HepG2 (cell line): ENCODE results near the gene ARFGAP1. TPM values are rescaled to one million over a fixed set of nuclear protein-coding genes. Genes with fewer than 3 reads are reported as not detected.

ENCODE experiments used
- ATAC-seq: fragments of 200-7000 bp; cut with Tn5 transposase; 3 replicates; pipeline ENCODE4 v1.9.1; 2020; ENCODE audit warnings: mild to moderate bottlenecking, moderate library complexity
- BruUV-seq: library from RNA; stranded (reverse); fragments of 400-500 nt; replicated peaks from 2 replicates; lab custom pipeline; 2021; lab: Mats Ljungman, UMichigan
- CTCF ChIA-PET: fragments of 300-600 bp; formaldehyde crosslinking; extraction: SDS; loops from one replicate; lab custom pipeline; 2021; ENCODE audit warnings: low total read pairs, inconsistent platforms, low intra/inter-chr PET ratio; lab: Yijun Ruan, JAX
- POLR2A ChIA-PET: fragments of 350-600 bp; sonication (Branson Sonifier 250); formaldehyde crosslinking; loops from one replicate; lab custom pipeline; 2020; ENCODE audit warnings: antibody characterized with exemption, inconsistent platforms; lab: Yijun Ruan, JAX
- DNase-seq: peaks from one replicate; pipeline ENCODE4 v3.0.0-alpha.2; 2015; ENCODE audit warnings: low spot score
- FAIRE-seq: peaks from 3 replicates; lab custom pipeline; 2011; peaks lifted over from hg19 to GRCh38; lab: Jason Lieb, UNC
- H2AFZ ChIP-seq: one replicate; pipeline ENCODE4 v1.6.1; 2011; ENCODE audit warnings: low read length, inconsistent platforms
- H3K27ac ChIP-seq: fragments of 300-600 bp; 3 replicates; pipeline ENCODE4 v1.8.0; 2011; ENCODE audit warnings: mixed run types, mild to moderate bottlenecking, mixed read lengths, low read length, inconsistent platforms; ENCODE audit not compliant: insufficient read depth; ENCODE audit errors: extremely low read length
- H3K27me3 ChIP-seq, 2 experiments: fragments of 200-600 bp in 1 of 2; 2 replicates in 1 of 2; 3 replicates in 1 of 2; pipeline versions ENCODE4 v1.6.0 to v1.8.0; 2011; ENCODE audit warnings: low read length in 2 of 2, mild to moderate bottlenecking in 2 of 2, moderate library complexity in 2 of 2, inconsistent platforms in 1 of 2; ENCODE audit not compliant: insufficient read depth in 2 of 2, control insufficient read depth in 1 of 2
- H3K36me3 ChIP-seq, 2 experiments: fragments of 200-600 bp in 1 of 2; replicated peaks in 1 of 2; 2 replicates in 1 of 2; 3 replicates in 1 of 2; pipeline versions ENCODE4 v1.5.1 to v1.8.0; 2011; ENCODE audit warnings: low read length in 2 of 2, inconsistent platforms in 1 of 2; ENCODE audit not compliant: insufficient read depth in 2 of 2, control insufficient read depth in 1 of 2
- H3K4me1 ChIP-seq: 2 replicates; pipeline ENCODE4 v1.5.1; 2012; ENCODE audit warnings: low read length, inconsistent platforms; ENCODE audit not compliant: insufficient read depth
- H3K4me2 ChIP-seq: 2 replicates; pipeline ENCODE4 v1.6.0; 2011; ENCODE audit warnings: low read depth, low read length, inconsistent platforms
- H3K4me3 ChIP-seq, 3 experiments: fragments of 200-600 bp in 1 of 3; sonication (generic), shearing (Covaris generic) in 1 of 3; replicated peaks in 1 of 3; 2 replicates each; pipeline ENCODE4 v1.5.1; 2011 to 2016; ENCODE audit warnings: low read length in 3 of 3, inconsistent platforms in 2 of 3, low read depth in 2 of 3, mild to moderate bottlenecking in 2 of 3, control low read depth in 1 of 3, mixed read lengths in 1 of 3; ENCODE audit not compliant: insufficient read depth in 1 of 3
- H3K79me2 ChIP-seq: one replicate; pipeline ENCODE4 v1.6.1; 2011; ENCODE audit warnings: low read length, inconsistent platforms; ENCODE audit not compliant: insufficient read depth
- H3K9ac ChIP-seq: 2 replicates; pipeline ENCODE4 v1.6.0; 2011; ENCODE audit warnings: mild to moderate bottlenecking, low read depth, low read length, inconsistent platforms; ENCODE audit not compliant: insufficient read depth
- H3K9me3 ChIP-seq: 2 replicates; pipeline ENCODE4 v1.5.1; 2012; ENCODE audit warnings: mild to moderate bottlenecking, low read length
- H4K20me1 ChIP-seq: 2 replicates; pipeline ENCODE4 v1.6.0; 2011; ENCODE audit warnings: inconsistent platforms, mild to moderate bottlenecking, low read length, moderate library complexity; ENCODE audit not compliant: insufficient read depth
- CBX2 ChIP-seq, 2 experiments: fragments of 200-600 bp in 1 of 2; sonication (generic); formaldehyde crosslinking in 1 of 2; IDR thresholded peaks; 2 replicates each; pipeline versions ENCODE4 v1.7.0 to v1.8.1; 2018 to 2022; ENCODE audit warnings: low read depth in 2 of 2, low read length in 1 of 2, mild to moderate bottlenecking in 1 of 2, missing genetic modification reagents in 1 of 2
- HNF1A ChIP-seq, 2 experiments: sonication (generic) in 1 of 2; formaldehyde crosslinking in 1 of 2; IDR thresholded peaks; 2 replicates each; pipeline versions ENCODE4 v1.4.0 to v1.6.1; 2016 to 2020; ENCODE audit warnings: borderline replicate concordance in 1 of 2, low read depth in 1 of 2, mild to moderate bottlenecking in 1 of 2, missing genetic modification reagents in 1 of 2
- ZNF263 ChIP-seq: sonication (generic); formaldehyde crosslinking; IDR thresholded peaks from 2 replicates; pipeline ENCODE4 v1.4.0; 2020; ENCODE audit warnings: missing genetic modification reagents
- ZNF362 ChIP-seq: sonication (generic); formaldehyde crosslinking; IDR thresholded peaks from 2 replicates; pipeline ENCODE4 v1.4.0; 2020; ENCODE audit warnings: missing genetic modification reagents, mild to moderate bottlenecking, borderline replicate concordance
- ZNF432 ChIP-seq: sonication (generic); formaldehyde crosslinking; IDR thresholded peaks from 2 replicates; pipeline ENCODE4 v1.5.0; 2020; ENCODE audit warnings: missing genetic modification reagents, mild to moderate bottlenecking, borderline replicate concordance
- ZNF589 ChIP-seq: sonication (generic); formaldehyde crosslinking; conservative IDR thresholded peaks from 2 replicates; pipeline ENCODE4 v1.8.0; 2022; ENCODE audit warnings: mild to moderate bottlenecking, moderate library complexity, missing genetic modification reagents
- WGBS: methylation state at CpG from one replicate; pipeline ENCODE4 v1.1.6; 2017; ENCODE audit warnings: low lambda C conversion rate; 5-methylcytosine and 5-hydroxymethylcytosine counted together
- in situ Hi-C: cut with HindIII; loops from 2 replicates; pipeline ENCODE4 v1.10.0; 2017; ENCODE audit warnings: low pct_unique_long_range_greater_than_20kb; ENCODE audit not compliant: extremely low pct_ligation_motif_present
- intact Hi-C: fragments of 100-400 bp; cut with micrococcal nuclease; formaldehyde crosslinking; loops from one replicate; pipeline ENCODE4 v1.10.0; 2022; ENCODE audit not compliant: unreplicated experiment
- polyA plus RNA-seq, 8 experiments: library from polyadenylated mRNA; depleted of rRNA in 3 of 8; stranded (reverse) in 7 of 8; unstranded in 1 of 8; fragments of >200 nt; fragmentation: Illumina TruSeq in 4 of 8; extraction: Trizol in 4 of 8; gene quantifications; 2 replicates each; pipeline versions ENCODE4 v1.2.1 to v1.2.3, GENCODE V29; 2011 to 2016; ENCODE audit warnings: low read depth in 4 of 8, missing spikeins in 1 of 8, mixed read lengths in 1 of 8; ENCODE audit not compliant: insufficient read depth in 1 of 8
- total RNA-seq, 5 experiments: library from RNA; depleted of rRNA; stranded (reverse); fragments of >200 nt; fragmentation: Illumina TruSeq; extraction: Trizol; gene quantifications; 2 replicates each; pipeline ENCODE4 v1.2.3, GENCODE V29; 2016; ENCODE audit warnings: low read depth in 1 of 5

ARFGAP1 gene
- total and polyA plus RNA-seq, 2 of the 13 experiments (the other 11 are each of a cell fraction or from before 2014, with no cell fraction given), result 132 TPM

GRCh38 chr20:63328718-63329275 lies 56.2 kb downstream of the ARFGAP1 start:
- CTCF ChIA-PET, result no interaction called here
- no TSS peak for BruUV-seq
- WGBS, result 17% methylated on average over 21 of the region's 21 CpGs
- intact Hi-C loops, result no loop called here
- Histone ChIP-seq H3K4me1 (no peaks in the 10 kb centered on the region), H3K9ac (no peak overlapping the region), H3K27ac (no peak overlapping the region), H3K4me2 (no peak overlapping the region), H3K27me3 (peaks cover 4 to 11% of the 10 kb centered on the region in 2 experiments), H3K36me3 (no peaks in the 10 kb centered on the region), H3K9me3 (no peaks in the 10 kb centered on the region), H3K79me2 (no peaks in the 10 kb centered on the region), H3K4me3 (no peak overlapping the region), H4K20me1 (no peaks in the 10 kb centered on the region; the same call in 1 of the 2 replicates), H2AFZ (no peak overlapping the region)
- FAIRE-seq (no peak), DNase-seq (no peak), ATAC-seq (no peak)
- in situ Hi-C loops, result no loop called here
- POLR2A ChIA-PET, result no interaction called here
- TF ChIP-seq ZNF263 (CRISPR knock-in tag) (peak; percentile 35; the same call in 1 of the 2 replicates), ZNF362 (no peak)

DNA sequence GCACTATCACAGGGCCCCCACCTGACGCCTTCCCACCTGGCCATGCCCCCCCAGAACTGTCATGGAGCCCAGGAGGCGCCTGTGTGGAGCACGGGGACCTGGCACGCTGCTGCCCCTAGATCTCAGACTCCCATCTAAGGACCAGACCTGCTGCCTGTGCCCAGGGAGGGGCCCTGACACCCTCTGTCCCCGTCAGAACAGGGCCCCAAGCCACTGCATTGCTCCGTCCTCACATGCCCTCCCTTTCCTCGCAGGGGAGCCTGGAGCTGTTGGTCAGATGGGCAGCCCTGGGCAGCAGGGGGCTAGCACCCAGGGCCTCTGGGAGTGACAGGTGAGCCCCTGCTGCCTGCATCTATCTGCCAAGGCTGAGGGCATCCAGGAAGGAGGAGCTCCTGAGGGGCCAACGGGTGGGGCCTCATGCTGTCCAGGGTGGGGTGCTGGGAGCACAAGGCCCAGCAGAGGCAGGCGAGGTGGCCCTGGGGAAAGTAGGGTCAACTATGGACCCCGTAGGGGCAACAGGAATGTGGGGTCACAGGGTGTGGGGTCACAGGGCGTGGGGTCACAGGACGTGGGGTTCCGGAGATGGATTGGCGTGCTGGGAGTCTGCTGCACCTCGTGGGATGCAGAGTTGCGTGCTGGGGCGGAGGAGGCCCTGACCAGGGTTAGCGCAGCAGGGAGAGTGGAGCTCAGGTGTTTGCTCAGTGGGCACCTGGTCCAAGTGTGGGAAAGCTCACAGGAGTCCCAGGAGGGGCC lies 56.9 kb downstream of the ARFGAP1 start:
- FAIRE-seq (no peak), ATAC-seq (no peak), DNase-seq (no peak)
- TF ChIP-seq HNF1A (IDR thresholded peaks at IDR 0.05; ENCODE audit: low read depth), result no peak
- TF ChIP-seq HNF1A (CRISPR knock-in tag; IDR thresholded peaks at IDR 0.05; ENCODE audit: borderline replicate concordance), result no peak
- TF ChIP-seq ZNF432 (CRISPR knock-in tag), result no peak
- no peak for TF ChIP-seq CBX2 (IDR thresholded peaks at IDR 0.05; ENCODE audit: low read depth, low read length)
- TF ChIP-seq CBX2 (CRISPR knock-in tag; IDR thresholded peaks at IDR 0.05; ENCODE audit: low read depth), result no peak
- TF ChIP-seq ZNF589 (CRISPR knock-in tag), result no peak
- Histone ChIP-seq H3K4me1 (no peaks in the 10 kb centered on the region), H3K4me2 (no peak overlapping the region), H3K9ac (no peak overlapping the region), H3K4me3 (no peak overlapping the region), H3K27ac (no peak overlapping the region), H3K79me2 (no peaks in the 10 kb centered on the region), H3K36me3 (no peaks in the 10 kb centered on the region), H2AFZ (no peak overlapping the region), H3K9me3 (no peaks in the 10 kb centered on the region), H3K27me3 (peaks cover 4% of the 10 kb centered on the region in 2 experiments; a peak in 4 of 5 replicates), H4K20me1 (no peaks in the 10 kb centered on the region; the same call in 1 of the 2 replicates)
- in situ Hi-C loops (no loop called here), intact Hi-C loops (no loop called here)
- WGBS, result 23% methylated on average over 14 of the region's 18 CpGs
- BruUV-seq, result no TSS peak
- POLR2A ChIA-PET, result no interaction called here
- CTCF ChIA-PET, result no interaction called here
